ENCODE results near the gene IQGAP3.
"Not testable (repeated sequence)": the region's sequence is repeated elsewhere in the genome, so short reads cannot be mapped to it uniquely, and the experiment has no call there.

IQGAP3 gene

GRCh38 chr1:156589546-156589945, 17.2 kb upstream of the IQGAP3 start:
- Histone ChIP-seq H3K4me1 (ENCODE audit: control insufficient read depth in 1 of 2, insufficient read depth in 1 of 2, low read depth in 1 of 2, low read length in 1 of 2) (peaks cover 11 to 12% of the 10 kb centered on the region in 2 experiments), H3K9me3 (no peaks in the 10 kb centered on the region), H3K36me3 (no peaks in the 10 kb centered on the region), H3K27me3 (no peaks in the 10 kb centered on the region), H3K27ac (no peak overlapping the region), H3K4me3 (ENCODE audit: low read depth in 1 of 2, low read length in 1 of 2) (no peak overlapping the region)
- no peak for TF ChIP-seq CTCF (IDR thresholded peaks at IDR 0.05)

GRCh38 chr1:156587927-156588326, 15.6 kb upstream of the IQGAP3 start:
- not testable (repeated sequence) for H3K4me3 ChIP-seq (ENCODE audit: low read depth in 1 of 2, low read length in 1 of 2); H3K9me3 ChIP-seq; H3K27me3 ChIP-seq; H3K27ac ChIP-seq; H3K36me3 ChIP-seq
- peaks cover 11 to 12% of the 10 kb centered on the region in 2 experiments for H3K4me1 ChIP-seq (ENCODE audit: control insufficient read depth in 1 of 2, insufficient read depth in 1 of 2, low read depth in 1 of 2, low read length in 1 of 2)

GRCh38 chr1:156586892-156587477, 14.6 kb upstream of the IQGAP3 start:
- no peak overlapping the region for H3K4me3 ChIP-seq (ENCODE audit: low read depth in 1 of 2, low read length in 1 of 2)
- H3K27ac ChIP-seq = no peak overlapping the region
- H3K36me3 ChIP-seq = no peaks in the 10 kb centered on the region
- H3K4me1 ChIP-seq (ENCODE audit: control insufficient read depth in 1 of 2, insufficient read depth in 1 of 2, low read depth in 1 of 2, low read length in 1 of 2) = peaks cover 8% of the 10 kb centered on the region in 2 experiments
- H3K27me3 ChIP-seq = no peaks in the 10 kb centered on the region
- TF ChIP-seq CTCF (IDR thresholded peaks at IDR 0.05) = no peak
- H3K9me3 ChIP-seq = no peaks in the 10 kb centered on the region

GRCh38 chr1:156586323-156586722, 14.0 kb upstream of the IQGAP3 start:
- Histone ChIP-seq H3K36me3 (no peaks in the 10 kb centered on the region), H3K4me1 (ENCODE audit: control insufficient read depth in 1 of 2, insufficient read depth in 1 of 2, low read depth in 1 of 2, low read length in 1 of 2) (peaks cover 4 to 5% of the 10 kb centered on the region in 2 experiments), H3K27ac (no peak overlapping the region), H3K27me3 (no peaks in the 10 kb centered on the region), H3K4me3 (ENCODE audit: low read depth in 1 of 2, low read length in 1 of 2) (no peak overlapping the region), H3K9me3 (no peaks in the 10 kb centered on the region)
- no peak for TF ChIP-seq CTCF (IDR thresholded peaks at IDR 0.05)

- no peaks in the 10 kb centered on the region for H3K36me3 ChIP-seq
- no peaks in the 10 kb centered on the region for H3K9me3 ChIP-seq
- H3K4me3 ChIP-seq (ENCODE audit: low read depth in 1 of 2, low read length in 1 of 2) = no peak overlapping the region
- TF ChIP-seq CTCF (IDR thresholded peaks at IDR 0.05) = no peak
- no peak overlapping the region for H3K27ac ChIP-seq
- H3K4me1 ChIP-seq (ENCODE audit: control insufficient read depth in 1 of 2, insufficient read depth in 1 of 2, low read depth in 1 of 2, low read length in 1 of 2) = no peaks in the 10 kb centered on the region
- no peaks in the 10 kb centered on the region for H3K27me3 ChIP-seq
Measured at GRCh38 chr1:156584813-156585212, 12.4 kb upstream of the IQGAP3 start.

- Histone ChIP-seq H3K27me3 (no peaks in the 10 kb centered on the region), H3K36me3 (no peaks in the 10 kb centered on the region), H3K9me3 (no peaks in the 10 kb centered on the region), H3K27ac (no peak overlapping the region), H3K4me3 (ENCODE audit: low read depth in 1 of 2, low read length in 1 of 2) (no peak overlapping the region), H3K4me1 (ENCODE audit: control insufficient read depth in 1 of 2, insufficient read depth in 1 of 2, low read depth in 1 of 2, low read length in 1 of 2) (no peaks in the 10 kb centered on the region)
- TF ChIP-seq CTCF (IDR thresholded peaks at IDR 0.05) = peak; percentile 85
Measured at GRCh38 chr1:156583821-156584622, 11.7 kb upstream of the IQGAP3 start.
